Measurements from ENCODE around the gene SLC7A7.

SLC7A7 gene

DNA sequence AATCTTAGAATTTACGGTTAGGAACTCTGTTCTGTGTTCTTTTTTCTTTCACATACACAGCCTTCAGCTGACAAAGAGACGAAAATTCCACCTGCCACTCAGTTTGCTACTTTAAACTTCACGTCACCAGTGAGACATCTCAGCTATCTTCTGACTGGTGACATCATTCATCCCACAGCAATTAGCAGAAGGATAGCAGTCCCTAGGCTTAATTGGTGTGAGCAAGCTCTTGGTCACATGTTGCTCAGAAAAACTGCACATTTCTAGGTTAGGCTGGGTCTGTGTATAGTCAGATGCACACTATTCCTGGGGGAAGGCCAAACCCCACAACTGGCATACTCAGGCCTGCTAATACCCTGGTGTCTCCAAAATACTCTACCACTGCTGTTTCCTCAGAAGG is 23.9 kb downstream of the SLC7A7 start (continued):
- peak; percentile 63 for TF ChIP-seq SP7 (tag by site-specific recombination; IDR thresholded peaks at IDR 0.05)
- TF ChIP-seq AEBP2 (tag by site-specific recombination; IDR thresholded peaks at IDR 0.05; ENCODE audit: borderline replicate concordance), result no peak
- TF ChIP-seq KLF7 (tag by site-specific recombination; IDR thresholded peaks at IDR 0.05; ENCODE audit: borderline replicate concordance), result no peak
- no peak for TF ChIP-seq BCL11B (tag by site-specific recombination; IDR thresholded peaks at IDR 0.05; ENCODE audit: low read depth)
- no peak for TF ChIP-seq ZNF169 (tag by site-specific recombination; IDR thresholded peaks at IDR 0.05)
- TF ChIP-seq TCF7L2 (IDR thresholded peaks at IDR 0.05; ENCODE audit: borderline replicate concordance, low read depth, low read length), result no peak
- 0 out of 2 replicates have a peak, but pooled peaks have one; percentile 22 for TF ChIP-seq ZNF335 (tag by site-specific recombination; conservative IDR thresholded peaks at IDR 0.05)
- TF ChIP-seq GLI4 (tag by site-specific recombination; IDR thresholded peaks at IDR 0.05), result no peak
- no peak for TF ChIP-seq ZFP3 (tag by site-specific recombination; IDR thresholded peaks at IDR 0.05; ENCODE audit: low read depth)
- no peak for TF ChIP-seq ZNF16 (tag by site-specific recombination; IDR thresholded peaks at IDR 0.05; ENCODE audit: low read depth)

GRCh38 chr14:22786685-22787084 is 28.6 kb downstream of the SLC7A7 start:
- H3K4me3 ChIP-seq (ENCODE audit: low read depth, low read length), result no peak overlapping the region
- no peaks in the 10 kb centered on the region for H3K4me1 ChIP-seq (ENCODE audit: control insufficient read depth, insufficient read depth, low read length)
- CTCF ChIA-PET, result interaction anchor here (0.7 kb wide), 1 partner anchor 109 kb away, joined by 4 read pairs; no protein-coding TSS in a partner anchor
- no peak overlapping the region for H3K27ac ChIP-seq (ENCODE audit: extremely low read depth, low read depth, low read length)
- H3K36me3 ChIP-seq (ENCODE audit: control insufficient read depth in 2 of 2, insufficient read depth in 1 of 2, low read length in 2 of 2), result no peaks in the 10 kb centered on the region
- POLR2A ChIA-PET, result no interaction called here
- no peaks in the 10 kb centered on the region for H3K9me3 ChIP-seq (ENCODE audit: control insufficient read depth, insufficient read depth, low read depth, low read length)
- TF ChIP-seq ZNF48 (tag by site-specific recombination; IDR thresholded peaks at IDR 0.05) (no peak), ZNF488 (tag by site-specific recombination; IDR thresholded peaks at IDR 0.05) (no peak), ZNF600 (tag by site-specific recombination; IDR thresholded peaks at IDR 0.05) (no peak), ZFP41 (tag by site-specific recombination; IDR thresholded peaks at IDR 0.05; ENCODE audit: borderline replicate concordance) (no peak), PBX3 (CRISPR knock-in tag; IDR thresholded peaks at IDR 0.05) (no peak), SALL2 (tag by site-specific recombination; IDR thresholded peaks at IDR 0.05; ENCODE audit: borderline replicate concordance) (no peak), ZNF184 (tag by site-specific recombination; IDR thresholded peaks at IDR 0.05) (no peak), SCRT1 (tag by site-specific recombination; IDR thresholded peaks at IDR 0.05; ENCODE audit: borderline replicate concordance) (no peak), ZNF610 (tag by site-specific recombination; IDR thresholded peaks at IDR 0.05; ENCODE audit: borderline replicate concordance) (no peak), AEBP2 (tag by site-specific recombination; IDR thresholded peaks at IDR 0.05; ENCODE audit: borderline replicate concordance) (no peak), EGR2 (tag by site-specific recombination; IDR thresholded peaks at IDR 0.05; ENCODE audit: low read depth) (no peak), ZNF571 (tag by site-specific recombination; IDR thresholded peaks at IDR 0.05) (no peak), ZBTB17 (tag by site-specific recombination; IDR thresholded peaks at IDR 0.05) (no peak)
- TF ChIP-seq, protein P1, sequence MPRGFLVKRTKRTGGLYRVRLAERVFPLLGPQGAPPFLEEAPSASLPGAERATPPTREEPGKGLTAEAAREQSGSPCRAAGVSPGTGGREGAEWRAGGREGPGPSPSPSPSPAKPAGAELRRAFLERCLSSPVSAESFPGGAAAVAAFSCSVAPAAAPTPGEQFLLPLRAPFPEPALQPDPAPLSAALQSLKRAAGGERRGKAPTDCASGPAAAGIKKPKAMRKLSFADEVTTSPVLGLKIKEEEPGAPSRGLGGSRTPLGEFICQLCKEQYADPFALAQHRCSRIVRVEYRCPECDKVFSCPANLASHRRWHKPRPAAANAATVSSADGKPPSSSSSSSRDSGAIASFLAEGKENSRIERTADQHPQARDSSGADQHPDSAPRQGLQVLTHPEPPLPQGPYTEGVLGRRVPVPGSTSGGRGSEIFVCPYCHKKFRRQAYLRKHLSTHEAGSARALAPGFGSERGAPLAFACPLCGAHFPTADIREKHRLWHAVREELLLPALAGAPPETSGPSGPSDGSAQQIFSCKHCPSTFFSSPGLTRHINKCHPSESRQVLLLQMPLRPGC (tag by site-specific recombination; IDR thresholded peaks at IDR 0.05), result no peak
- TF ChIP-seq, protein P2, sequence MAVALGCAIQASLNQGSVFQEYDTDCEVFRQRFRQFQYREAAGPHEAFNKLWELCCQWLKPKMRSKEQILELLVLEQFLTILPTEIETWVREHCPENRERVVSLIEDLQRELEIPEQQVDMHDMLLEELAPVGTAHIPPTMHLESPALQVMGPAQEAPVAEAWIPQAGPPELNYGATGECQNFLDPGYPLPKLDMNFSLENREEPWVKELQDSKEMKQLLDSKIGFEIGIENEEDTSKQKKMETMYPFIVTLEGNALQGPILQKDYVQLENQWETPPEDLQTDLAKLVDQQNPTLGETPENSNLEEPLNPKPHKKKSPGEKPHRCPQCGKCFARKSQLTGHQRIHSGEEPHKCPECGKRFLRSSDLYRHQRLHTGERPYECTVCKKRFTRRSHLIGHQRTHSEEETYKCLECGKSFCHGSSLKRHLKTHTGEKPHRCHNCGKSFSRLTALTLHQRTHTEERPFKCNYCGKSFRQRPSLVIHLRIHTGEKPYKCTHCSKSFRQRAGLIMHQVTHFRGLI (tag by site-specific recombination; IDR thresholded peaks at IDR 0.05), result no peak
- TF ChIP-seq, protein P3, sequence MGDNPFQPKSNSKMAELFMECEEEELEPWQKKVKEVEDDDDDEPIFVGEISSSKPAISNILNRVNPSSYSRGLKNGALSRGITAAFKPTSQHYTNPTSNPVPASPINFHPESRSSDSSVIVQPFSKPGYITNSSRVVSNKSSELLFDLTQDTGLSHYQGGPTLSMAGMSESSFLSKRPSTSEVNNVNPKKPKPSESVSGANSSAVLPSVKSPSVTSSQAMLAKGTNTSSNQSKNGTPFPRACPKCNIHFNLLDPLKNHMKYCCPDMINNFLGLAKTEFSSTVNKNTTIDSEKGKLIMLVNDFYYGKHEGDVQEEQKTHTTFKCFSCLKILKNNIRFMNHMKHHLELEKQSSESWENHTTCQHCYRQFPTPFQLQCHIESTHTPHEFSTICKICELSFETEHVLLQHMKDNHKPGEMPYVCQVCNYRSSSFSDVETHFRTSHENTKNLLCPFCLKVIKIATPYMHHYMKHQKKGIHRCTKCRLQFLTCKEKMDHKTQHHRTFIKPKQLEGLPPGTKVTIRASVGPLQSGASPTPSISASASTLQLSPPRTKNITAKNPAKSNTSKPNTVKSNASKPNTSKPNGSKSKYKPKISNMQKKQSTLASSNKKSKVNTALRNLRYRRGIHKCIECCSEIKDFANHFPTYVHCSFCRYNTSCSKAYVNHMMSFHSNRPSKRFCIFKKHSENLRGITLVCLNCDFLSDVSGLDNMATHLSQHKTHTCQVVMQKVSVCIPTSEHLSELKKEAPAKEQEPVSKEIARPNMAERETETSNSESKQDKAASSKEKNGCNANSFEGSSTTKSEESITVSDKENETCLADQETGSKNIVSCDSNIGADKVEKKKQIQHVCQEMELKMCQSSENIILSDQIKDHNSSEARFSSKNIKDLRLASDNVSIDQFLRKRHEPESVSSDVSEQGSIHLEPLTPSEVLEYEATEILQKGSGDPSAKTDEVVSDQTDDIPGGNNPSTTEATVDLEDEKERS (tag by site-specific recombination; IDR thresholded peaks at IDR 0.05), result no peak
